ENCODE results near the gene MEI1. TPM values are rescaled to one million over a fixed set of nuclear protein-coding genes. Genes with fewer than 3 reads are reported as not detected.

MEI1 gene
- 0.27 TPM in 1 of 2 replicates, not detected in the other for total RNA-seq (ENCODE audit: low replicate concordance)

- TF ChIP-seq CTCF (IDR thresholded peaks at IDR 0.05; ENCODE audit: insufficient read depth, low read length) = no peak
- H3K4me3 ChIP-seq (ENCODE audit: low read depth, low read length) = peak within 1 kb of the TSS; percentile 17
- peak; percentile 68 for DNase-seq (ENCODE audit: low read depth)
These were observed at the start of gene MEI1 for GRCh38 chr22:41699264-41700107. MEI1 (plus strand) TSS chr22:41699503; CDS start chr22:41699539, 36 bp downstream.

- TF ChIP-seq CTCF (IDR thresholded peaks at IDR 0.05; ENCODE audit: insufficient read depth, low read length) = no peak
- DNase-seq (ENCODE audit: low read depth) = no peak
- no peak overlapping the region for H3K4me3 ChIP-seq (ENCODE audit: low read depth, low read length)
These were observed 49.1 kb upstream of the MEI1 start for GRCh38 chr22:41650229-41650628.

- DNase-seq (ENCODE audit: low read depth) = no peak
- no peak overlapping the region for H3K4me3 ChIP-seq (ENCODE audit: low read depth, low read length)
- no peak for TF ChIP-seq CTCF (IDR thresholded peaks at IDR 0.05; ENCODE audit: insufficient read depth, low read length)
These were observed 48.5 kb upstream of the MEI1 start for GRCh38 chr22:41650821-41651220.

GRCh38 chr22:41654322-41654721, 45.0 kb upstream of the MEI1 start:
- TF ChIP-seq CTCF (IDR thresholded peaks at IDR 0.05; ENCODE audit: insufficient read depth, low read length) = no peak
- DNase-seq (ENCODE audit: low read depth) = no peak
- no peak overlapping the region for H3K4me3 ChIP-seq (ENCODE audit: low read depth, low read length)

- TF ChIP-seq CTCF (IDR thresholded peaks at IDR 0.05; ENCODE audit: insufficient read depth, low read length) = no peak
- H3K4me3 ChIP-seq (ENCODE audit: low read depth, low read length) = no peak overlapping the region
- DNase-seq (ENCODE audit: low read depth) = no peak
These were observed 42.7 kb upstream of the MEI1 start for GRCh38 chr22:41656556-41656955.

GRCh38 chr22:41657709-41658108, 41.6 kb upstream of the MEI1 start:
- TF ChIP-seq CTCF (IDR thresholded peaks at IDR 0.05; ENCODE audit: insufficient read depth, low read length) = no peak
- no peak overlapping the region for H3K4me3 ChIP-seq (ENCODE audit: low read depth, low read length)
- no peak for DNase-seq (ENCODE audit: low read depth)
